ENCODE results near the gene PALM.
A peak's percentile ranks its signal among the peaks of the same experiment; 100 is the strongest.
"Not testable (repeated sequence)": the region's sequence is repeated elsewhere in the genome, so short reads cannot be mapped to it uniquely, and the experiment has no call there.

PALM gene

DNA sequence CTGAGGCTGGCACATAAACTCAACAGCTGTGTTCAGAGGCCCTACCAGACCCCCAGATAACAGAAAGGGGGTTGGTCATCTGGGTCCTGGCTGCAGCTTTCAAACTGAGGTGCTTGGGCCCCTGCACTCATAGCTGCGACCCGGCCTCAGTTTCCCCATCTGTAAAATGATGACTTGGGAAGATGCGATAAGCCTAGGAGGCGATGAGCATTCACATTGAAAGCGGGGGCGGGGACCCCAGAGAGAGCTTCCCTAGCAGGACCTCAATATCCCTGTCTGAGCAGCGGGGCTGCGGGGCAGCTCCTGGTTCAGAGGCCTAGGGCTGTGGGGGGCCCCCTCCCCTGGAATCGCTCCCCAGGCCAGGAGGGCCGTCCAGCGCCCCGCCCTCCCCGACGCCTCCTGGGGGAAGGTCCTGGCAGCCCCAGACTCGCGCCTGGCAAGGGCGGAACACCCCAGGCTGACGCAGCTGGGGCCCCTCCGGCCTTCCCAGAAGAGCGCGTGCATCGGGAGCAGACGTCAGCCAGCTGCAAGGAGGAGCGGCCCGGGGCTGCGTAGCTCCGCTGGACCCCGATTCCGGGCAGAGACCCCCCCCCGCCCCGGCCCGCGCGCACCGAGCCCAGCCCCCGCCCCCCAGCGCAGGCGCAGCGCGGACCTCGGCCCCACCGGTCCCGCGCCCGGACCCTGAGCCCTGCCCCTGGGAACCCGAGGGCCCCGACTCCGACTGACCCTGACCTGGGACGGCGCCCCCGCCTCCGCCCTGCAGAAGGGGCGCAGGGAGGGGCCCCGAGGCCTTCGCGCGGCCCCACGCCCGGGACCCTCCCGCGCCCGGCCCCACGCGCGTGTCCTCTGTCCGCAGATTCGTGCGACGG, 29.1 kb upstream of the PALM start:
- DNase-seq, result no peak

DNA sequence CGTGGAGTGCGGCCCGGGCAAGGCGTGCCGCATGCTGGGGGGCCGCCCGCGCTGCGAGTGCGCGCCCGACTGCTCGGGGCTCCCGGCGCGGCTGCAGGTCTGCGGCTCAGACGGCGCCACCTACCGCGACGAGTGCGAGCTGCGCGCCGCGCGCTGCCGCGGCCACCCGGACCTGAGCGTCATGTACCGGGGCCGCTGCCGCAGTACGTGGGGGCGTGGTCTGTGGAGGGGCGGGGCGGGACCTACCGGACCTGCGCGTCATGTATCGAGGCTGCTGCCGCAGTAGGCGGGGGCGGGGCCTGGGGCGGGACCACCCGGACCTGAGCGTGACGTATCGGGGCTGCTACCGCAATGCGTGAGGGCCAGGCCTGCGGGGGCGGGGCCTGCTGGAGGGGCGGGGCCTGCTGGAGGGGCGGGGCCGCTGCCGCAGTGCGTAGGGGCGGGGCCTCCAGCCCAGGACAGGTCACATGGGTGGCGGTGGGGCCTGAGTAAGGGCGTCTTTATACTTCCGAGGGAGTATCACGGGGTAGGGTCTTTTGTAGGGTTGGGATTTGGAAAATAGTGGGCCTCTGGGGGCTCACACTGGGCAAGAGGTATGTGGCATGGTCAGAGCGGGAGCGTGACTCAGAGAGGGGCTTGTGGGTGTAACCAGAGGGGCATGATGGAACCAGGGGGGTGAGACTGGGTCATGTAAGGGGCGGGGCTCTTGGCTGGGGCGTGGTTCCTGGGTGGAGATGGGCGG, 28.3 kb upstream of the PALM start:
- DNase-seq, result peak; percentile 96

DNA sequence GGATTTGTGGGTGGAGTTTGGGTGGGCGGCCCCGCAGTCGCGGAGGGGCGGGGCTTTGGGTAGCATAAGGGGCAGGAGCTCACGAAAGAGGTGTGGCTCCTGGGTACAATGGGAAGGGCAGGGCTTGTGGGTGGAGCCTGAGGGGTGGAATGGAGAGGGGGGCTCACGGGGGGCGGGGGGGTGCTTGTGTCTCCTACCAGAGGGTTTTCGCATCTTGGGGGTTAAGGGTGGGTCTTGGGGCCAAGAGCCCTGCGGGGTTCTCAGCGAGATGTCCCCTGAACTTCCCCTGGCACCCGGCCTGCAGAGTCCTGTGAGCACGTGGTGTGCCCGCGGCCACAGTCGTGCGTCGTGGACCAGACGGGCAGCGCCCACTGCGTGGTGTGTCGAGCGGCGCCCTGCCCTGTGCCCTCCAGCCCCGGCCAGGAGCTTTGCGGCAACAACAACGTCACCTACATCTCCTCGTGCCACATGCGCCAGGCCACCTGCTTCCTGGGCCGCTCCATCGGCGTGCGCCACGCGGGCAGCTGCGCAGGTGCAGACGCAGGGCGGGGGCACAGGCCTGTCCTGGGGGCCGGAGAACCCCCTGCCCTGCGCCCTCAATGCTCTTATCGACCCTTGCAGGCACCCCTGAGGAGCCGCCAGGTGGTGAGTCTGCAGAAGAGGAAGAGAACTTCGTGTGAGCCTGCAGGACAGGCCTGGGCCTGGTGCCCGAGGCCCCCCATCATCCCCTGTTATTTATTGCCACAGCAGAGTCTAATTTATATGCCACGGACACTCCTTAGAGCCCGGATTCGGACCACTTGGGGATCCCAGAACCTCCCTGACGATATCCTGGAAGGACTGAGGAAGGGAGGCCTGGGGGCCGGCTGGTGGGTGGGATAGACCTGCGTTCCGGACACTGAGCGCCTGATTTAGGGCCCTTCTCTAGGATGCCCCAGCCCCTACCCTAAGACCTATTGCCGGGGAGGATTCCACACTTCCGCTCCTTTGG, 27.4 kb upstream of the PALM start:
- no peak for DNase-seq

DNA sequence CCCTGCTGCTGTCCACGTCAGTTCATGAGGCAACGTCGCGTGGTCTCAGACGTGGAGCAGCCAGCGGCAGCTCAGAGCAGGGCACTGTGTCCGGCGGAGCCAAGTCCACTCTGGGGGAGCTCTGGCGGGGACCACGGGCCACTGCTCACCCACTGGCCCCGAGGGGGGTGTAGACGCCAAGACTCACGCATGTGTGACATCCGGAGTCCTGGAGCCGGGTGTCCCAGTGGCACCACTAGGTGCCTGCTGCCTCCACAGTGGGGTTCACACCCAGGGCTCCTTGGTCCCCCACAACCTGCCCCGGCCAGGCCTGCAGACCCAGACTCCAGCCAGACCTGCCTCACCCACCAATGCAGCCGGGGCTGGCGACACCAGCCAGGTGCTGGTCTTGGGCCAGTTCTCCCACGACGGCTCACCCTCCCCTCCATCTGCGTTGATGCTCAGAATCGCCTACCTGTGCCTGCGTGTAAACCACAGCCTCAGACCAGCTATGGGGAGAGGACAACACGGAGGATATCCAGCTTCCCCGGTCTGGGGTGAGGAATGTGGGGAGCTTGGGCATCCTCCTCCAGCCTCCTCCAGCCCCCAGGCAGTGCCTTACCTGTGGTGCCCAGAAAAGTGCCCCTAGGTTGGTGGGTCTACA, 25.9 kb upstream of the PALM start:
- no peak for DNase-seq

DNA sequence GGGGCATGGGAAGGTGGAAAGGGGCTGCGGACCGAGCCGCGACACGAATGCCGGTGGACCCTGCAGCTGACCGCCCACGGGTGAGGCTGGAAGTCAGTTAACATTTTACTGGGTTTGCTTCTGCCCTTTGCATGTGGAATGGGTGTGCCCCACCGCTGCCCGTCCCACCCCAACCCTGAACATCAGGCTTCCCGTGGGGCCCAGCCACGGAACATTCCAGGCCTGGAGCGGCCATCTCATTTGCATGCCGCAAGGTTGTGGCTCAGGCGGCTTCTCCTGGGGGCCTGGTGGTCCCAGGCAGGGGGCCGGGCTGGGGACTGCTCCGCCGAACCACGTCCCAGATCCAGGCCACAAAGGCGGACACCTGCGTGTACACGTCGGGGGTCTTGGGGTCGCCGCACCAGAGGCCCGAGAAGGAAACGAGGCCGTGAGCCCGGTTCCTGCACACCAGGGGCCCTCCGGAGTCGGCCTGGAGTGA, 23.2 kb upstream of the PALM start:
- no peak for DNase-seq

DNA sequence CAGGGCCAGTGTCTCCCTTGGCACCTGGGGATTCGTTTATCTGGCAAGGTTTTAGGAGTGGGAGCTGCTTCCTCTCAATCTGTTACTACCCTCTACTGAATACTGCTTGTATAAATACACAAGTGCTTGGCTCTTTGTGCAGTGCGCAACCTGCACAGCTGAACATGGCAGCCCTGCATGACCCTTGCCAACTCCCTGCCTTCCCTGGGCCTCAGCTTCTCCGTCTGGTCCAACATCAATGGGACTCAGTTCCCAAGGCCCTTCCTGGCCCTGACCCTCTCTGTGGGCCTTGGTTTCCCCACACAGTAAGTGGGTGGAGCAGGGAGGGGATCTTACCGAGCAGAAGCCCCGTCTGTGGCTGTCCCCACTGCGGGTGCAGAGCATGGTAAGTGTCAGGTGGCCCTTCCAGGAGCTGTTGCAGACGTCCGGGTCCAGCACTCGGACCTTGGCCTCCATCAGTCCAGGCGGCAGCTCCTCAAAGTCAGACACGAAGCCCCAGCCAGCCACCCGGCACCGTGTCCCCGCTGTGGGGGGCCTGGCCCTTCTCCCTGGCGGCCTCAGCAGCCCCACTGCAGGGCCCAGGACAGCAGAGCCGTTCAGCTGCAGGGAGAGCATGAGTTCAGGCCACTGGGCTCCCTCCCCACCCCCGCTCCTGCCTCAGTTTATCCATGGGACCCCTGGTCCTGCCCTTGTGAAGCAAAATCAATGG, 22.0 kb upstream of the PALM start:
- DNase-seq, result no peak

DNA sequence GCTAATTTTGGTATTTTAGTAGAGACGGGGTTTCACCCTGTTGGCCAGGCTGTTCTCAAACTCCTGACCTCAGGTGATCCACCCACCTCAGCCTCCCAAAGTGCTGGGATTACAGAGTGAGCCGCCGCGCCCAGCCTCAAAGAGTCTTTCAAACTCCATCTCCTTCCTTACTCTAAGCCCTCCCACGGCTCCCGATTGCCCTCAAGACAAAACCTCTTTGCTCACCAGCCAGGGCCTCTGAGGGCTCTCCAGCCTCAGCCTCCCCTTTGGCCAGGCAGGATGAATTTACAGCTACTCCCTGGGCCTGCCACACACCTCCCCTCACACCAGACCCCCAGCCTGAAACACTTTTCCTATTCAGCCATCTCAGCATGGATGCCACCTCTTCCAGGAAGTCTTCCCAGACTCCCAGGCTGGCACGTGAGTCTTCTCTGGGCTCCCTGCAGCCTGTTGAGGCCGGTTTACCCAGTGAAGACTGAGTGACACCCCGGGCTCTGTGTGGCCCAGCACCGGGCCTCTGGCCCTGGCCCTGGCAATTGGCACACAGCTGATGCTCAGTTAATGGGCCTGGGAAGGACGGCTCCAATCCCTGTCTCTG, 21.1 kb upstream of the PALM start:
- DNase-seq, result no peak

DNA sequence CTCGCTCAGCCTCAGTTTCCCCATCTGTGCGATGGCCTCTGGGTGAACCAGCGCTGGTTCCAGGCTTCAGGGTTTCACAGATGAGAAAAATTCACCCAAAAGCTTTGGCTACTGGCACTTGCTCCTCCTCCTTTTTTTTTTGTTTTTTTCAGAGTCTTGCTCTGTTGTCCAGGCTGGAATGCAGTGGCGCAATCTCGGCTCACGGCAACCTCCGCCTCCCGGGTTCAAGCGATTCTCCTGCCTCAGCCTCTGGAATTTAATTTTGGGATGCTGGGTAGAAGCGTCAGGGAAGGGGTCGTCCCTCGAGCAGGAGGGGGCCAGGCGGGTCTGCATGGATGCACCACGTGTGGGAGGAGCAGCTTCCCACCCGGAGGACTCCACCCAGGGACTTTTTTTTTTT, 20.5 kb upstream of the PALM start:
- no peak for DNase-seq

DNA sequence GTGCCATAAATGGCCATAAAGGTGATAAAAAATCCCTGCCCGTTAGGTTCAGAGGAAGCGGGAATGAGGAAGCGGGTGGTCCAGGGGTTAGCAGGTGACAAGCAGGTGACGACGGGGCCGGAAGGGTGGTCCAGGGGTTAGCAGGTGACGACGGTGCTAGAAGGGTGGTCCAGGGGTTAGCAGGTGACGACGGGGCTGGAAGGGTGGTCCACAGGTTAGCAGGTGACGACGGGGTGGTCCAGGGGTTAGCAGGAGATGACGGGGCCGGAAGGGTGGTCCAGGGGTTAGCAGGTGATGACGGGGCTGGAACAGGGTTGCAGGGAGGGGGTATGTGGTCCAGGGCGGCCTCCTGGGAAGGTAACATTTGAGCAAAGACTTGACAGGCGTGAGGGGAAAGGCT, 19.7 kb upstream of the PALM start:
- no peak for DNase-seq

DNA sequence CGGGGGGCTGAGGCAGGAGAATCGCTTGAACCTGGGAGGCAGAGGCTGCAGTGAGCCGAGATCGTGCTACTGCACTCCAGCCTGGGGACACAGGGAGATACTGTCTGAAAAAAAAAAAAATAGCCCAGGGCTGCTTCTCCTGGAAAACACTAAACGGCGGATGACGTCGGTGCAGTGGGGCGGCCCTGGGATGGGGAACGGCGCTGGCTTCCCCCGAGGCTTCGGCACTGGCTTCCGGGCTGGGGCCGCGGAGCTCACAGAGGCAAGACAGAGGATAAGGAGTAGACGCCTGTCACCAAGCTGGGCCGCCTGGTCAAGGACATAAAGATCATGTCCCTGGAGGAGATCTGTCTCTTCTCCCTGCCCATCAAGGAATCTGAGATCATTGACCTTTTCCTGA, 18.5 kb upstream of the PALM start:
- DNase-seq, result no peak

DNA sequence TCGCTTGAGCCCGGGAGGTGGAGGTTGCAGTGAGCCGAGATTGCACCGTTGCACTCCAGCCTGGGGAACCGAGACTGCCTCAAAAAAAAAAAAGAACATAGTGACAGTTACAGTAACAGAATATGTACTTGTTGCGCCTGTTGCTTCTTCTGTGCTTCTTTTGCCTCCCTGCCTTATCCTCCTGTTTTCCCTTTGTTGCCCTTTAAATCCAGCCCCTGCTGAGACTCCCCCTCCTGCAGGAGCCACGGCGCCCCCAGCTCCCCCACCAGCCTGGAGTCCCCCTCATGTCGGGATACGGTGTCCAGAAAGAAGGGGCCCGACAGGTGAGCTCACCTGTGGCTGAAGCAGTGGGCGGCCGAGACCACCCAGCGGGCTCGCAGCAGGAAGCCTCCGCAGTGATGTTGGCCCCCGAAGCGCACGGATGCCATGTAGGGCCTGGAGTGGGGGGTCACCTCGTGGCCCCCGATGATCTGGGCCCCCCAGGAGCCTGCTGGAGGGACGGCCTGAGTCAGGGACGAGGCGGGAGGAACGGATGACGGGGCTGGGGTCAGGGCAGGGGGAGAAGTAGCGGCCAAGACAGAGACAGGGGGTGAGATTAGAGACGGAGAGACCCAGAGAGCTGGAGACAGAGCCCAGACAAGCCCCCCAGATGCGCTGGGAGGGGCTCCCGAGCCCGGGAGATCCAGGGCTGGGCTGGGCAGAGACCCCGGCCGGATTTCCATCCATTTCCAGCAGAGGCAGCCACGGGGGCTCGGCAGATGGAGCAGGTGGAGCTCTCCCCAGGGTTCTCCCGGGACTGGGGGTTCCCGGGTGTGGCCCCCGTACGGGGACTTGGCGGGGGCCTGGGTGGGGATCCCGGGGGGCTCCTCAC, 14.0 kb upstream of the PALM start:
- DNase-seq, result no peak

DNA sequence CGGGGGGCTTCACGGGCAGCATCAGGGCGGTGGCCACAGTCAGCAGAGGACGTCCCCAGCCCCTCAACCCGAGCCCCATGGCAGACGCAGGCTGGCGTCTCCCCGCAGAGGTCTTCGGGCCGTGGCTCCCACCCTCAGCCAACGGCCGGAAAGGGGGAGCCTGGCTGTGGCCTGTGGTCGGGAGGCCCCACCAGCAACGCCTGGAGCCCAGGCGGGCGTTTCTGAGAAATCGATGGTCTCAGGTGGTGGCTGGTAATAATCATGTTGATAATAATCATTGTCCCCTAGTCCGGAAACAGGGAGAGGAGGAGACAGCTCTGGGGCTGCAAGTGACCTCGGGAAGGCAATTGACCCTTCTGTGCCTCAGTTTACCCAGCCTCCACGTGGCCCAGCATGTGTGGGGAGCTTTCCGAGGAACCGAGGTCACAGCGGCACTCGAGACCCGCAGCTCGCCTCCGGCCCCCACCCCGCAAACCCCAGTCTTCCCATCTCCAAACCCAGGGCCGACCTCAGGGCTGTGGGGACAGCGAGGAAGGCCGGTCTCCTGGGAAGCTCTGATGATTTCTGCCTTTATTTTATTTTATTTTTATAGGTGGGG, 13.3 kb upstream of the PALM start, which contains the start of gene PRSS57:
PRSS57 (minus strand) TSS at position 101 of the 598 bp plus-strand sequence; CDS start at position 79, 22 bp downstream.
- DNase-seq, result no peak

DNA sequence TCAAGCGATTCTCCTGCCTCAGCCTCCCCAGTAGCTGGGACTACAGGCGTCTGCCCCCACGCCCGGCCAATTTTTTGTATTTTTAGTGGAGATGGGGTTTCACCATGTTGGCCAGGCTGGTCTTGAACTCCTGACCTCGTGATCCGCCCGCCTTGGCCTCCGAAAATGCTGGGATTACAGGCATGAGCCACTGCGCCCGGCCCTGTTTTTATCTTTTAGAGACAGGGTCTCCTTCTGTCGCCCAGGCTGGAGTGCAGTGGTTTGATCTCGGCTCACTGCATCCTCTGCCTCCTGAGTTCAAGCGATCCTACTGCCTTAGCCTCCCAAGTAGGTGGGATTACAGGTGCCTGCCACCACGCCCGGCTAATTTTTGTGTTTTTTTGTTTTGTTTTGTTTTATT, 10.2 kb upstream of the PALM start:
- DNase-seq, result not testable (repeated sequence)

DNA sequence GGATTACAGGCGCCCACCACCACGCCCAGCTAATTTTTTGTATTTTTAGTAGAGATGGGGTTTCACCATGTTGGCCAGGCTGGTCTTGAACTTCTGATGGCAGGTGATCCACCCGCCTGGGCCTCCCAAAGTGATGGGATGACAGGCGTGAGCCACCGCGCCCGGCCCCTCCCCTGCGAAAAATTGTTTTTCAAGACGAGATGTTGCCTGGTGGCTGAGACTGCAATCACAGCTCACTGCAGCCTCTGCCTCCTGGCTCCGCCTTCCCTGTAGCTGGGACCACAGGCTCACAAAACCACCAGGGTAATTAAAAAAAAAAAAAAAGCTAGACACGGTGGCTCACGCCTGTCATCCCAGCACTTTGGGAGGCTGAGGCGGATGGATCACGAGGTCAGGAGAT, 8.8 kb upstream of the PALM start:
- DNase-seq, result not testable (repeated sequence)

DNA sequence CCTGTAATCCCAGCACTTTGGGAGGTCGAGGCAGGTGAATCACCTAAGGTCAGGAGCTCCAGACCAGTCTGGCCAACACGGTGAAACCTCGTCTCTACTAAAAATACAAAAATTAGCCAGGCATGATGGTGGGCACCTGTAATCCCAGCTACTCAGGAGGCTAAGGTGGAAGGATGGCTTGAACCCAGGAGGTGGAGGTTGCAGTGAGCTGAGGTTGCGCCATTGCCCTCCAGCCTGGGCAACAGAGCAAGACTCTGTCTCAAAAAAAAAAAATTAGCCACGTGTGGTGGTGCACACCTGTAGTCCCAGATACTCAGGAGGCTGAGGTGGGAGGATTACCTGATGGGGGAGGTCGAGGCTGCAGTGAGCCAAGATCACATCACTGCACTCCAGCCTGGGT, 5.9 kb upstream of the PALM start:
- not testable (repeated sequence) for DNase-seq

DNA sequence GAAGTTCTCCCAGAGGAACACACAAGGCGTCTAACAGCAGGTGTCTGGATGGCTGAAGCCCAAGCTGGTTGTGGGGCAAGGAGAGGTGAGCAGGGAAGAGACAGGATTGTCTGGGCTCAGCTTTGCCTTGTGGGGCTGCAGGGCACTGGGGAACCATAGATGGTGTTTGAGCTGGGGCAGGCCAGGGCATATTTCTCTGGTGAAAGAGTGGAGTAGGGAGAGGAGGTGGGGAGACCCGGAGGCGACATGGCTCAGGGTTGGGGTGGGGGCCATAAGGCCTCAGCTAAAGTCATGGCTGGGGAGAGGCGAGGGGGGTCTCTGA, 5.4 kb upstream of the PALM start:
- DNase-seq, result no peak

DNA sequence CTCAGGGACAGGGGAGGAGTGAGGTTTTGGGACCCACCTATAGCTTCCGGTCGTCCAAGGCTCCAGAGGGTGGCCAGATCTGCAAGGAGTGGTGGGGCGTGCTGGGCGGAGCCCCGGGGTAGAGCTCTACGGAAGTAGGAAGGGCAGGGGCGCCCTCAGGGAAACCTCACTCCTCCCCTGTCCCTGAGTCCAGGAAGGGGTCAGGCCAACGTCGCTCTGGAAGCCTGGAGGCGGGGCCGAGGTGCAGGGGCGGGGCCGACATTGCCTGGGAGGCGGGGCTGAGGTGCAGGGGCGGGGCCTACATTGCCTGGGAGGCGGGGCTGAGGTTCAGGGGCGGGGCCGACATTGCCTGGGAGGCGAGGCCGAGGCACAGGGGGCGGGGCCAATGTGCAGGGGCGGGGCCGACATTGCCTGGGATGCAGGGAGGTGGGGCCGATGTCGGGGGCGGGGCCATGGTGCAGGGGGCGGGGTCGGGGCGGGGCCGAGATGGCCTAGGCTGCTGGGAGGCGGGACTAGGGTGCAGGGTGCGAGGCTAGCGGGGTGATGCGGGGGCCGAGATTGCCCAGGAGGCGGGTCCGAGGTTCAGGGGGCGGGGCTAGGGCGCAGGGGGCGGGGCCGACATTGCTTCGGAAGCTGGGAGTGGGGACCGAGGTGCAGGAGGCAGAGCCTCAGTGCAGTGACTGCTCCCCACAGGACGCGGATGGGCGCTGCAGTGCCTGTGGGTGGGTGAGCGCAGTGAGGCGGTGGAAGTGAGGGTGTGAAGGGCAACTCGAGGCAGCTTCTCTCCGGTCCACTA, 4.9 kb upstream of the PALM start:
- no peak for DNase-seq

DNA sequence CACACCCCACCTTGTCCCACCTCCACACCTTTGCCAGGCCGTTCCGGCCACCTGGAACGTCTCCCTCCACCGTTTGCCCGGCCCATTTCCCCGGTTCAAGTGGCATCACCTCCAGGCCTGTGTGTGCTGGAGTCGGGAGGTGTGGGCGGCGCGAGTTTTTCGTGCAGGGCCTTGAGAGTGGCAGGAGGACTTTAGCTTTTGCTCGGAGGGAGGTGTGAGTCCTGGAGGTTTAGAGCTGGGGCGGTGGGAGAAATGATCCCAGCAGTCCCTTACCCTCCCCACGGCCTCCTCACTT, 4.3 kb upstream of the PALM start:
- DNase-seq, result no peak
